NCI-H2196 treated with DMSO at 0.1 percent for 48 hours (cell line): Measurements from ENCODE around the gene GDF9.
A peak's percentile ranks its signal among the peaks of the same experiment; 100 is the strongest.

ENCODE experiments used
- DNase-seq: peaks from one replicate; lab custom pipeline; 2025; ENCODE audit not compliant: unreplicated experiment; lab: John Stamatoyannopoulos, UW

GDF9 gene

GRCh38 chr5:132866342-132867045 lies at the start of gene GDF9, which contains the start of gene UQCRQ:
GDF9 (minus strand) TSS chr5:132866469; CDS start chr5:132864533, 1,936 bp downstream.
UQCRQ (plus strand) TSS chr5:132866642; CDS start chr5:132866882, 240 bp downstream.
- peak; percentile 98 for DNase-seq

GRCh38 chr5:132915681-132916080 lies 49.4 kb upstream of the GDF9 start:
- DNase-seq = no peak

- no peak for DNase-seq
These were observed 43.4 kb upstream of the GDF9 start for GRCh38 chr5:132909702-132910101.

GRCh38 chr5:132907161-132907560 lies 40.9 kb upstream of the GDF9 start:
- DNase-seq = no peak

- DNase-seq = peak; percentile 59
These were observed 39.7 kb upstream of the GDF9 start for GRCh38 chr5:132905938-132906337.

- DNase-seq = no peak
These were observed 35.5 kb upstream of the GDF9 start for GRCh38 chr5:132901730-132902129.

GRCh38 chr5:132901036-132901435 lies 34.8 kb upstream of the GDF9 start:
- no peak for DNase-seq

GRCh38 chr5:132898094-132898493 lies 31.8 kb upstream of the GDF9 start:
- no peak for DNase-seq

GRCh38 chr5:132896685-132897084 lies 30.4 kb upstream of the GDF9 start:
- no peak for DNase-seq

- no peak for DNase-seq
These were observed 29.5 kb upstream of the GDF9 start for GRCh38 chr5:132895719-132896305.

GRCh38 chr5:132890817-132891216 lies 24.5 kb upstream of the GDF9 start:
- DNase-seq = no peak

GRCh38 chr5:132889501-132889900 lies 23.2 kb upstream of the GDF9 start:
- DNase-seq = no peak

- DNase-seq = no peak
These were observed 21.0 kb upstream of the GDF9 start for GRCh38 chr5:132887283-132887682.

GRCh38 chr5:132886064-132886823 lies 20.0 kb upstream of the GDF9 start:
- DNase-seq = no peak

- DNase-seq = no peak
These were observed 18.3 kb upstream of the GDF9 start for GRCh38 chr5:132884548-132884947.

- peak; percentile 59 for DNase-seq
These were observed 17.1 kb upstream of the GDF9 start for GRCh38 chr5:132883261-132883834.

- peak; percentile 57 for DNase-seq
These were observed 11.7 kb upstream of the GDF9 start for GRCh38 chr5:132877938-132878337.

- DNase-seq = no peak
These were observed 11.2 kb upstream of the GDF9 start for GRCh38 chr5:132877466-132877865.

- no peak for DNase-seq
These were observed 9.9 kb upstream of the GDF9 start for GRCh38 chr5:132876020-132876759.

GRCh38 chr5:132873930-132874271 lies 7.6 kb upstream of the GDF9 start:
- DNase-seq = no peak
